Calu3 (cell line): ENCODE data around the gene RYR3. TPM values are rescaled to one million over a fixed set of nuclear protein-coding genes. Genes with fewer than 3 reads are reported as not detected.

Experiments
- BruUV-seq: library from RNA; stranded (reverse); fragments of 400-500 nt; replicated peaks from 2 replicates; lab custom pipeline; 2021; lab: Mats Ljungman, UMichigan
- CTCF ChIA-PET: fragments of 300-600 bp; sonication (Branson Sonifier 250); formaldehyde crosslinking; loops from one replicate; lab custom pipeline; 2022; ENCODE audit warnings: antibody characterized with exemption; lab: Charles Lee
- DNase-seq: peaks from one replicate; pipeline ENCODE4 v3.0.0; 2022
- H3K27ac Mint-ChIP-seq: one replicate; pipeline ENCODE4 v1.8.0; 2022; ENCODE audit warnings: mixed read lengths; ENCODE audit not compliant: unreplicated experiment
- H3K27me3 Mint-ChIP-seq: one replicate; pipeline ENCODE4 v1.8.0; 2022; ENCODE audit warnings: mixed read lengths; ENCODE audit not compliant: unreplicated experiment
- H3K36me3 Mint-ChIP-seq: one replicate; pipeline ENCODE4 v1.8.0; 2022; ENCODE audit warnings: mild to moderate bottlenecking, moderate library complexity, mixed read lengths; ENCODE audit not compliant: insufficient read depth, unreplicated experiment
- H3K4me1 Mint-ChIP-seq: one replicate; pipeline ENCODE4 v1.8.0; 2022; ENCODE audit warnings: mild to moderate bottlenecking, low read depth, mixed read lengths; ENCODE audit not compliant: unreplicated experiment
- H3K4me3 Mint-ChIP-seq: one replicate; pipeline ENCODE4 v1.8.0; 2022; ENCODE audit warnings: mild to moderate bottlenecking, low read depth, moderate library complexity, mixed read lengths; ENCODE audit not compliant: unreplicated experiment
- H3K9me3 Mint-ChIP-seq: one replicate; pipeline ENCODE4 v1.8.0; 2022; ENCODE audit warnings: low read depth, mixed read lengths; ENCODE audit not compliant: unreplicated experiment
- CTCF ChIP-seq: fragments of 200-600 bp; IDR thresholded peaks from one replicate; pipeline ENCODE4 v1.8.0; 2022; ENCODE audit warnings: antibody characterized with exemption; ENCODE audit not compliant: unreplicated experiment
- intact Hi-C: fragments of 100-400 bp; cut with micrococcal nuclease; formaldehyde crosslinking; loops from one replicate; pipeline ENCODE4 v1.10.0; 2022; ENCODE audit not compliant: unreplicated experiment
- total RNA-seq: library from RNA; stranded (reverse); gene quantifications from 2 replicates; pipeline ENCODE4 v1.2.3, GENCODE V29; 2022

The RYR3 gene
- total RNA-seq, 1 experiment from 2014 or later: not detected

- CTCF ChIA-PET: no interaction called here
- H3K27me3 Mint-ChIP-seq: peaks cover 27% of the 10 kb centered on the region
- H3K9me3 Mint-ChIP-seq: no peaks in the 10 kb centered on the region
- H3K4me1 Mint-ChIP-seq: no peaks in the 10 kb centered on the region
- H3K4me3 Mint-ChIP-seq: no peak overlapping the region
- H3K36me3 Mint-ChIP-seq: no peaks in the 10 kb centered on the region
- no peak for TF ChIP-seq CTCF
- intact Hi-C loops: no loop called here
- no TSS peak for BruUV-seq
- no peak overlapping the region for H3K27ac Mint-ChIP-seq
- DNase-seq: no peak
Observed at GRCh38 chr15:33395846-33396245, 85.1 kb downstream of the RYR3 start.

GRCh38 chr15:33396475-33396874, 85.7 kb downstream of the RYR3 start:
- Mint-ChIP-seq H3K27me3 (peaks cover 27% of the 10 kb centered on the region), H3K36me3 (no peaks in the 10 kb centered on the region), H3K27ac (no peak overlapping the region), H3K9me3 (no peaks in the 10 kb centered on the region), H3K4me1 (no peaks in the 10 kb centered on the region), H3K4me3 (no peak overlapping the region)
- DNase-seq: no peak
- CTCF ChIA-PET: no interaction called here
- TF ChIP-seq CTCF: no peak
- intact Hi-C loops: no loop called here
- BruUV-seq: no TSS peak

GRCh38 chr15:33398555-33398954, 87.8 kb downstream of the RYR3 start:
- no peak for TF ChIP-seq CTCF
- DNase-seq: no peak
- Mint-ChIP-seq H3K4me1 (no peaks in the 10 kb centered on the region), H3K4me3 (no peak overlapping the region), H3K27ac (no peak overlapping the region), H3K27me3 (peaks cover 16% of the 10 kb centered on the region), H3K9me3 (no peaks in the 10 kb centered on the region), H3K36me3 (no peaks in the 10 kb centered on the region)
- CTCF ChIA-PET: no interaction called here
- intact Hi-C loops: no loop called here
- no TSS peak for BruUV-seq

GRCh38 chr15:33400941-33401340, 90.2 kb downstream of the RYR3 start:
- H3K4me1 Mint-ChIP-seq: no peaks in the 10 kb centered on the region
- no peak overlapping the region for H3K4me3 Mint-ChIP-seq
- no peaks in the 10 kb centered on the region for H3K36me3 Mint-ChIP-seq
- no peak overlapping the region for H3K27ac Mint-ChIP-seq
- DNase-seq: no peak
- no TSS peak for BruUV-seq
- intact Hi-C loops: no loop called here
- TF ChIP-seq CTCF: no peak
- no peaks in the 10 kb centered on the region for H3K9me3 Mint-ChIP-seq
- CTCF ChIA-PET: no interaction called here
- no peaks in the 10 kb centered on the region for H3K27me3 Mint-ChIP-seq
